CD4-positive, alpha-beta T cell treated with Interleukin-2 at 100 ng/mL for 4 hours (primary cell): ENCODE measurements around the gene TMEM214.
"Not testable (repeated sequence)": the region's sequence is repeated elsewhere in the genome, so short reads cannot be mapped to it uniquely, and the experiment has no call there.

Source experiments
- DNase-seq: peaks from one replicate; pipeline ENCODE4 v3.0.0-alpha.2; 2020; ENCODE audit warnings: low spot score

TMEM214 gene

GRCh38 chr2:27070653-27071276, 38.0 kb downstream of the TMEM214 start:
- DNase-seq = no peak

DNA sequence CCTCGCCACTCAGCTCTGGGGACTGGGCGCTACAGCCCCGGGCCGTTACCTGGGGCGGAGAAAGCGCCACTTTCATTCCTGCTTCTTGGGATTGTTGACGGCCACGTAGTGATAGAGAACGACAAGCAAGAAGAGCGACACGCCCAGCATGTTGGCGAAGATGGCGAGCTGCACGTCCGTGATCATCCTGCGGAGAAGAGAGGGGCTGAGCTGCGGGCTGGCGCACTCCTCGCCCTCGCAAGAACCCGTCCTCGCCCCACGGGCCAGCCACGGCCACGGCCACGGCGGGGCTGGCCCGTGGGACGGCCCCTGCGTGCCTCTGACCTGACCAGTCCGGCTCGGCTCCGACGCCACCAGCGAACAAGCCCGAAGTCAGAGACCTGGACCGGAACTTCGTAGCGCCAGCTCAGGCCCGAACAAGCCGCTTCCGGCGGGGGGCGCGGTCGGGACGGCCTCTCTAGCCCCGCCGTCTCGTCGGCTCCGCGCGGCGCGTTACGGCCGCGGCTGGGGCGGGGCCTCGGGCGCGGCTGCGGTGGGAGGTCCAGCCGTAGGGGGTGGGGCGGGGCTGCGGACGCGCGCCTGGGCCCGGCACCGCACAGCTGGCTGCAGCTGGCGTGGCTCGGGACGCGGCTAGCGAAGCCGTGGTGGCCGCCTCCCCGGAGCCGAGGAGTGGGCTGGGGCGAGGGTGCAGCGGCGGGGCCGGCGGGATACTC, 38.7 kb downstream of the TMEM214 start, which contains the start of gene OST4:
TSS of gene OST4 (minus strand) at position 378 of the 713 bp plus-strand sequence.
- DNase-seq = peak; percentile 90

DNA sequence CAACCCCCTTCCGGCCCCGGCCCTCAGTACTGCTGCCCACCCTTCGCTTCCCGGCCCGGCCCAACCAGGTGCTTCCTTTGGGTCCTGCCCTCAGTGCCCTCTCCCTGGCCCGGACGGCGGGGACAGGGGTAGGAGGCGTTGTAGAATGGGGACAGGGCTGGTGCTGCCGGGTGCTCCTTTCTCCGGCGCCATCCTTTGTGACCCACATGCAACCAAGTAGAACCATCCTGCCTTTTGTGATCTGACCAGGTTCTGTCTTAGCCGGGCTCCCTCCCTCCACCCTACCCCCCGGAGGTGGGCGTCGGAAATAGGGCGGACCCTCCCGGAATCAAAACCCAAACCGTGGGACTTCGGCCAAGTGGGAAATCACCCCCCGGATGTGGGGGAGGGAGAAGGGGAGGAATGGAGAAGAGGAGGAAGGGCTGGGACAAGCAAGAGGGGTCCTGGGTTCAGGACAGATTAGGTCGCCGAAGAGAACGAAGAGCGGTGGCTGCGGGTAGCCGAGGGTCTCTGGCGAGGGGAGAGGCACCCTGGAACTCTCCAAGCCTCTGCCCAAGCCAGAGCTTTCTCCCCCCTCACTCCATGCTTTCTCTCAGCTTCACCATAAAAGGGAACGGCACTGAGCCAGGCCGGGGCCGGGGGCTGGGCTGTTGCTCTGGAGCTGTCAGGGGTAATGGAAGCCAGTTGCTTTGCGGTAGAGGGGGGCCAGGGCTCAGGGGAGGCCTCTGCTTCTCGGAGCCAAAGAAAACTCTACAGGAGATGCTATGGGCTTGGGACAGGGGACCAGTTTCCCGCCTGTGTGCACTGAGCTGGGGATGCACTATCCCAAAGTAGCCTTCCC, 39.4 kb downstream of the TMEM214 start:
- peak; percentile 13 for DNase-seq

- DNase-seq = no peak
These were observed 40.2 kb downstream of the TMEM214 start for GRCh38 chr2:27072920-27073319.

- DNase-seq = no peak
These were observed 41.0 kb downstream of the TMEM214 start for GRCh38 chr2:27073782-27074181.

- peak; percentile 55 for DNase-seq
These were observed 42.2 kb downstream of the TMEM214 start for GRCh38 chr2:27074738-27075565.

DNA sequence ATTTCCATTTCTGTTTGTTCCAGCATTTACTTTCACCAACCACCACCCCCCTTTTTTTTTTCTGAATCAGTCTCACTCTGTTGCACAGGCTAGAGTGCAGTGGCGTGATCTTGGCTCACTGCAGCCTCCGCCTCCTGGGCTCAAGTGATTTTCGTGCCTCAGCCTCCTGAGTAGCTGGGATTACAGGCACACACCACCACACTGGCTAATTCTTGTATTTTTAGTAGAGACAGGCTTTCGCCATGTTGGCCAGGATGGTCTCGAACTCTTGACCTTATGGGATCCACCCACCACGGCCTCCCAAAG, 42.8 kb downstream of the TMEM214 start:
- not testable (repeated sequence) for DNase-seq

- no peak for DNase-seq
These were observed 43.6 kb downstream of the TMEM214 start for GRCh38 chr2:27076323-27076722.

DNA sequence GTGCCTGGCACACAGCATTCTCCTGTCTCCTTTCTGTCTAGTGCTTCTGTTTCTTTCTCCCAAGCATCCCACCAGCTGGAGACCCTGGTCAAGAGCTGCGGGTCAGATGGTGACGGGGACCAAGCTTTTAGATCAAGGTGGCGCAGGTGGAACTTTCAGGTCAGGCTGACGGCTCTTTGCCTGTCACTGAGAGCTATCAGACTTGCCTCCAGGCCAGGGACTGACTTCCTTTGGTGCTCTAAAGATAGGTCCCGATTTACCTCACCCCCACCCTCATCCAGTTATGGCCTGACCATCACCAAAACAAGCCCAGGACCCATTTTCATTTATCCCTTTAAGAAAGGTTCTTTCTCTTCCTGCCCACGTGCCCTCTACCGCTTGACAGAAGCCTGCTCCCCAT, 44.5 kb downstream of the TMEM214 start:
- DNase-seq = no peak

DNA sequence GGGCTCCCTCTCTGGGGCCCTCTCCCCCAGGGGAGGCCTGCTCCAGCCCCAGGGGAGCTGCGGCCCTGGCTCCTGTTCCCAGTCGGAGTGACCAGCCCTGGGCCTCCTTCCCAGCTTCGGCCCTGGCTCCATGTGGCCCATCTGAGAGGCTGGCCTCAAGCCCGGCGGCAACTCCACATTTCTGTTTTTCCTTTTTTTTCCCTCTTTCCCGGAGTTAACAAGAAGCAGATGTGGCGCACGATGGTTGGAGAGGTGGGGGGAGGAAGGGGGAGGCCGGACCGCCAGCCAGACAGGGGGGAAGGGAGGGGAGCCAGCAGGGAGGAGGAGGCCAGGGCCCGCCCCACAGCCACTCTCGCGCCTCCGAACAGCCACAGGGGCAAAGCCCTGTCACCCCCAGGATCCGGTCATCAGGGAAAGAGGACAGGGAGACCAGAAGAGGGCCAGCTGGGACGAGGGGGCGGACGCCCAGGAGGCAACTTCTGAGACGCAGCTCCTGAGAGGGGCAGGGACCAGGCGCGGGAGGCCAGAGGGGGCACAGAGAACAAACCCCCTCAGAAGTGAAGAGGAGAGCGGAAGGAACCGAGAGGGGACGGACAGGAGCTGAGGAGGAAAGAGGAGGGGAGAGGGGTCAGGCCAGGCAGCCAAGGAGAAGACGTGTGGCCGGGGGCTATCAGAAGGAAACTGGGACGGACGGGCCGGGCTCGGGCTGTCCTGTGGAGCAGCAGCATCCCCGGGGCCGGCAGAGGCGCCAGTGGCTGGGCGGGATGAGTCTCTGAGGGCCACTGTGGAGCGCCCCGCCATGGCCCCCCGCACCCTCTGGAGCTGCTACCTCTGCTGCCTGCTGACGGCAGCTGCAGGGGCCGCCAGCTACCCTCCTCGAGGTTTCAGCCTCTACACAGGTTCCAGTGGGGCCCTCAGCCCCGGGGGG, 45.8 kb downstream of the TMEM214 start, which contains the start of gene EMILIN1:
TSS of gene EMILIN1 (plus strand) at position 349 of the 928 bp plus-strand sequence. CDS start at position 800, 451 bp downstream.
- no peak for DNase-seq

- no peak for DNase-seq
These were observed 46.7 kb downstream of the TMEM214 start for GRCh38 chr2:27079233-27080139.

DNA sequence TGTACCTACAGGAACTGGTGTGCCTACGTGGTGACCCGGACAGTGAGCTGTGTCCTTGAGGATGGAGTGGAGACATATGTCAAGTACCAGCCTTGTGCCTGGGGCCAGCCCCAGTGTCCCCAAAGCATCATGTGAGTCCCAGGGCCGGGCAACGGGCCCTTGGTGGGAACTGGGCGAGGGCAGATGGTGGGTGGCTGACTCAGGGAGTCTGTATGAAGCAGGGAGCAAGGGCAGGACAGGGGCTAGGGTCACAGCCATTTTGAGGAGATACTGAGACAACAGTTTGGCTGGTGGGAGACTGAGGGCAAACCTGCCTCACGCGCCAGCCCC, 47.3 kb downstream of the TMEM214 start:
- no peak for DNase-seq

DNA sequence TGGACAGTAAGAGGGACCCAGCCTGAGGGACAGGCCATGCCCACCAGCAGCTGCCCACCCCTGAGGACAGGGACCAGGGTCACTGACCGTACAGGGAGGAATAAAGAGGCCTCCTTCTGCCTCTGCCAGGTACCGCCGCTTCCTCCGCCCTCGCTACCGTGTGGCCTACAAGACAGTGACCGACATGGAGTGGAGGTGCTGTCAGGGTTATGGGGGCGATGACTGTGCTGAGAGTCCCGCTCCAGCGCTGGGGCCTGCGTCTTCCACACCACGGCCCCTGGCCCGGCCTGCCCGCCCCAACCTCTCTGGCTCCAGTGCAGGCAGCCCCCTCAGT, 47.8 kb downstream of the TMEM214 start:
- no peak for DNase-seq

DNA sequence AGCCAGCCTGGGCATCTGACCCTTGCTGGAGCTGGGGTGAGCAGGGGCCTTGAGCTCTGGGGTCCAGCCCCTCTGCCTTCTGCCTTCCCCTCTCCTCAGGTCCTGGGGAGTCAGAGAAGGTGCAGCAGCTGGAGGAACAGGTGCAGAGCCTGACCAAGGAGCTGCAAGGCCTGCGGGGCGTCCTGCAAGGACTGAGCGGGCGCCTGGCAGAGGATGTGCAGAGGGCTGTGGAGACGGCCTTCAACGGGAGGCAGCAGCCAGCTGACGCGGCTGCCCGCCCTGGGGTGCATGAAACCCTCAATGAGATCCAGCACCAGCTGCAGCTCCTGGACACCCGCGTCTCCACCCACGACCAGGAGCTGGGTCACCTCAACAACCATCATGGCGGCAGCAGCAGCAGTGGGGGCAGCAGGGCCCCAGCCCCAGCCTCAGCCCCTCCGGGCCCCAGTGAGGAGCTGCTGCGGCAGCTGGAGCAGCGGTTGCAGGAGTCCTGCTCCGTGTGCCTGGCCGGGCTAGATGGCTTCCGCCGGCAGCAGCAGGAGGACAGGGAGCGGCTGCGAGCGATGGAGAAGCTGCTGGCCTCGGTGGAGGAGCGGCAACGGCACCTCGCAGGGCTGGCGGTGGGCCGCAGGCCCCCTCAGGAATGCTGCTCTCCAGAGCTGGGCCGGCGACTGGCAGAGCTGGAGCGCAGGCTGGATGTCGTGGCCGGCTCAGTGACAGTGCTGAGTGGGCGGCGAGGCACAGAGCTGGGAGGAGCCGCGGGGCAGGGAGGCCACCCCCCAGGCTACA, 49.4 kb downstream of the TMEM214 start:
- DNase-seq = no peak

- DNase-seq = no peak
These were observed 50.1 kb downstream of the TMEM214 start for GRCh38 chr2:27082773-27083409.

- DNase-seq = no peak
These were observed 50.9 kb downstream of the TMEM214 start for GRCh38 chr2:27083410-27084296.

DNA sequence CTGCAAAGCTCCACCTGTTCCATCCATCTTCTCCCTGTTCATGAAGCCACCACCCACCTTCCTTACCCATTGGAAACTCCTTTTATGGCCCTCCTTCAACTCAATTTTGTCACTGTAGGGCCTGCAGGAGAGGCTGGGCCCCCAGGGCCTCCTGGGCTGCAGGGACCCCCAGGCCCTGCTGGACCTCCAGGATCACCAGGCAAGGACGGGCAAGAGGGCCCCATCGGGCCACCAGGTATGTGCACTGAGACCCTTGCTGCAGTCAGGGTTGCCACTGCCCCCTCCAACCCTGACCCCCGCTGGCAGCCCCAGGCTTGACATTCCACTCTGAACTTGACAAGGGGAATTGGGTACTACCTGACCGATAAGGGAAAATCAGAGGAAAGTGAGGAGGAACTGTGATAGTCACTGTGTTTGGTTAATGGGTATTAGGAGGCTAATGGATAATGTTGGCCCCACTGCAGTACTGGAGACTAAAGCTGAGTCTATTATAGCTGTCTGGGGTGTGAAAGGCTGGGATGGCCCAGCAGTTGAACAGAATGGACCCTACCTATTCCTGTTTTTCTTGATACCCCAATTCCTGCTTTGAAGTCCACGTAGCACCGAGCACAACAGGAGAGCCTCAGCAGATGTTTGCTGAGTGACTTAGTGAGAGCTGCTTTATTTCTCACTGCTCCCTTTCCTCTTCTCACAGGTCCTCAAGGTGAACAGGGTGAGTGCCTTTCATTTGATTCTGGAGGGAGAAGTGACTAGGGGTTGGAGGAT, 51.7 kb downstream of the TMEM214 start:
- DNase-seq = no peak
